ENCODE data around the gene DHRS9.
"Not testable (repeated sequence)": the region's sequence is repeated elsewhere in the genome, so short reads cannot be mapped to it uniquely, and the experiment has no call there.

GRCh38 chr2:169136428-169136827 is 67.1 kb downstream of the DHRS9 start:
- not testable (repeated sequence) for TF ChIP-seq POLR2A, CTCF (IDR thresholded peaks at IDR 0.05)
